Measurements from ENCODE around the gene NFE2L3. TPM values are rescaled to one million over a fixed set of nuclear protein-coding genes. Genes with fewer than 3 reads are reported as not detected.

Gene NFE2L3
- total RNA-seq, 1 experiment from 2014 or later = 2.2 TPM

DNA sequence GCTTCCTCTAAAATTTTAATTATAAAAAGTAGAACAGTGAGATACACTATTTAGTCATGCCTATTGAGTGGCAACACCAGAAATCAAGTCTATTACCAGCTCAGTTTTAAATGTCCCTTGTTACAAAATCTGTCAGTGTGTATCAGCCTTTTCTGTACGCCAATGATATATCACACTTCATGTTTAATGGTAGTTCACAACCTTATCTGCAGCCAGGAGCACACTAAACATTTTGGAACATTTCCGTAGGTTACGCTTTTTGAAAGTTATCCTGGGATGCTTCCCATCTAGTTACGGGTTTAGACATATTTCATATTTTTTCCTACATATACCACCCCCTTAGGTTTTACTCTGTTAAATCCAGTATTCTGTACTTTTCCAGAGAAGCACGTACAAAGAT, 43.2 kb downstream of the NFE2L3 start:
- TF ChIP-seq, protein P1, sequence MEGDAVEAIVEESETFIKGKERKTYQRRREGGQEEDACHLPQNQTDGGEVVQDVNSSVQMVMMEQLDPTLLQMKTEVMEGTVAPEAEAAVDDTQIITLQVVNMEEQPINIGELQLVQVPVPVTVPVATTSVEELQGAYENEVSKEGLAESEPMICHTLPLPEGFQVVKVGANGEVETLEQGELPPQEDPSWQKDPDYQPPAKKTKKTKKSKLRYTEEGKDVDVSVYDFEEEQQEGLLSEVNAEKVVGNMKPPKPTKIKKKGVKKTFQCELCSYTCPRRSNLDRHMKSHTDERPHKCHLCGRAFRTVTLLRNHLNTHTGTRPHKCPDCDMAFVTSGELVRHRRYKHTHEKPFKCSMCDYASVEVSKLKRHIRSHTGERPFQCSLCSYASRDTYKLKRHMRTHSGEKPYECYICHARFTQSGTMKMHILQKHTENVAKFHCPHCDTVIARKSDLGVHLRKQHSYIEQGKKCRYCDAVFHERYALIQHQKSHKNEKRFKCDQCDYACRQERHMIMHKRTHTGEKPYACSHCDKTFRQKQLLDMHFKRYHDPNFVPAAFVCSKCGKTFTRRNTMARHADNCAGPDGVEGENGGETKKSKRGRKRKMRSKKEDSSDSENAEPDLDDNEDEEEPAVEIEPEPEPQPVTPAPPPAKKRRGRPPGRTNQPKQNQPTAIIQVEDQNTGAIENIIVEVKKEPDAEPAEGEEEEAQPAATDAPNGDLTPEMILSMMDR (IDR thresholded peaks at IDR 0.05; ENCODE audit: unreplicated experiment) = no peak
- BruUV-seq (replicated peaks) = no TSS peak
- POLR2A ChIA-PET = interaction anchor here (0.6 to 12.9 kb wide), 5 partner anchors 9 to 107 kb away, joined by 3 to 268 read pairs (median 5); no protein-coding TSS in a partner anchor
- no peaks in the 10 kb centered on the region for H3K27me3 Mint-ChIP-seq (ENCODE audit: insufficient read depth, unreplicated experiment)
- intact Hi-C loops (cut with micrococcal nuclease) = loop anchor here (5.0 kb wide), 1 partner anchor 243 kb away; no protein-coding TSS in a partner anchor
- CTCF ChIA-PET = interaction anchor here (0.6 to 4.8 kb wide), 7 partner anchors 23 to 303 kb away, joined by 3 to 43 read pairs (median 3); no protein-coding TSS in a partner anchor
- peak overlapping the region; percentile 98 for H3K4me3 Mint-ChIP-seq (ENCODE audit: unreplicated experiment)
- H3K36me3 Mint-ChIP-seq (ENCODE audit: insufficient read depth, unreplicated experiment) = peaks cover 100% of the 10 kb centered on the region
- H3K9me3 Mint-ChIP-seq (ENCODE audit: unreplicated experiment) = no peaks in the 10 kb centered on the region
- H3K4me1 Mint-ChIP-seq (ENCODE audit: insufficient read depth, unreplicated experiment) = peaks cover 29% of the 10 kb centered on the region
- DNase-seq (ENCODE audit: unreplicated experiment) = no peak
- peak overlapping the region; percentile 32 for H3K27ac Mint-ChIP-seq (ENCODE audit: low read depth, unreplicated experiment)

DNA sequence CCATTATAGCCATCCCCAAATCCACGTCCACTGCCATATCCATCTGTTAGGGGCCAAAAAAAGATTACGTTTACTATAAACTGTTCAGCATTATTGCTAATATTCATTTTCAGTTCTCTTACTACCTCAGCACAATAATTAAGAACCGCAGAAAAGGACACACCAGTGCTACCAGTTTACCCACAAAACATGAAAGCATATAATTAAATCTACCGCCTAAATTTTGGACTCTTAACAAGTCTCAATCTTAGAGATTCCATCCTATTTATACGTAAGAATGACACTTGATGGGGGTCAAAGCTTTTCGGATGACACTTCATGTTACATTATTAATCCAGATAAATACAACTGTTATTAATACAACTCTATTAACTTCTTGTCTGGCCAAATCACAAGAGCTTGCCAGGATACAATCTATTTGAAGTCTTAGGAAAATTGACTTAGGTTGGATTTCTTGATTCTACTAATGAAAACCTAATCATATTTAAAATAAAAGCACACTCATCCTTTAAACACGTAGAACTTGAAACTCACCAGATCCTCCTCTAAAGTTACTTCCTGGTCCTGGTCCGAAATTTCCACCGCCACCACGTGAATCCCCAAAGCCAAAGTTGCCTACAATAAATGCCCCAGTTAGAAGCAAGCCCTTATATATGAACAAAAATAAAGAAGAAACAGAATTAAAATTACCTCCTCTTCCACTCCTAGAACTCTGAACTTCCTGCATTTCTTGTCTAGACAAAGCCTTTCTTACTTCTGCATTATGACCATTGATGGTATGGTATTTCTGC, 44.1 kb downstream of the NFE2L3 start:
- no TSS peak for BruUV-seq (replicated peaks)
- no peaks in the 10 kb centered on the region for H3K27me3 Mint-ChIP-seq (ENCODE audit: insufficient read depth, unreplicated experiment)
- no peaks in the 10 kb centered on the region for H3K9me3 Mint-ChIP-seq (ENCODE audit: unreplicated experiment)
- H3K4me3 Mint-ChIP-seq (ENCODE audit: unreplicated experiment) = peak overlapping the region; percentile 98
- DNase-seq (ENCODE audit: unreplicated experiment) = no peak
- intact Hi-C loops (cut with micrococcal nuclease) = loop anchor here (5.0 kb wide), 1 partner anchor 244 kb away; no protein-coding TSS in a partner anchor
- peaks cover 100% of the 10 kb centered on the region for H3K36me3 Mint-ChIP-seq (ENCODE audit: insufficient read depth, unreplicated experiment)
- H3K27ac Mint-ChIP-seq (ENCODE audit: low read depth, unreplicated experiment) = peak overlapping the region; percentile 32
- ChIA-PET CTCF (interaction anchor here (0.6 to 5.0 kb wide), 7 partner anchors 8 to 303 kb away, joined by 3 to 123 read pairs (median 12); no protein-coding TSS in a partner anchor), POLR2A (interaction anchor here (0.7 to 12.9 kb wide), 9 partner anchors 9 to 303 kb away, joined by 3 to 268 read pairs (median 4); partner anchors contain the start of gene SNX10)
- peaks cover 29% of the 10 kb centered on the region for H3K4me1 Mint-ChIP-seq (ENCODE audit: insufficient read depth, unreplicated experiment)
- TF ChIP-seq, protein P1 (IDR thresholded peaks at IDR 0.05; ENCODE audit: unreplicated experiment) = no peak

DNA sequence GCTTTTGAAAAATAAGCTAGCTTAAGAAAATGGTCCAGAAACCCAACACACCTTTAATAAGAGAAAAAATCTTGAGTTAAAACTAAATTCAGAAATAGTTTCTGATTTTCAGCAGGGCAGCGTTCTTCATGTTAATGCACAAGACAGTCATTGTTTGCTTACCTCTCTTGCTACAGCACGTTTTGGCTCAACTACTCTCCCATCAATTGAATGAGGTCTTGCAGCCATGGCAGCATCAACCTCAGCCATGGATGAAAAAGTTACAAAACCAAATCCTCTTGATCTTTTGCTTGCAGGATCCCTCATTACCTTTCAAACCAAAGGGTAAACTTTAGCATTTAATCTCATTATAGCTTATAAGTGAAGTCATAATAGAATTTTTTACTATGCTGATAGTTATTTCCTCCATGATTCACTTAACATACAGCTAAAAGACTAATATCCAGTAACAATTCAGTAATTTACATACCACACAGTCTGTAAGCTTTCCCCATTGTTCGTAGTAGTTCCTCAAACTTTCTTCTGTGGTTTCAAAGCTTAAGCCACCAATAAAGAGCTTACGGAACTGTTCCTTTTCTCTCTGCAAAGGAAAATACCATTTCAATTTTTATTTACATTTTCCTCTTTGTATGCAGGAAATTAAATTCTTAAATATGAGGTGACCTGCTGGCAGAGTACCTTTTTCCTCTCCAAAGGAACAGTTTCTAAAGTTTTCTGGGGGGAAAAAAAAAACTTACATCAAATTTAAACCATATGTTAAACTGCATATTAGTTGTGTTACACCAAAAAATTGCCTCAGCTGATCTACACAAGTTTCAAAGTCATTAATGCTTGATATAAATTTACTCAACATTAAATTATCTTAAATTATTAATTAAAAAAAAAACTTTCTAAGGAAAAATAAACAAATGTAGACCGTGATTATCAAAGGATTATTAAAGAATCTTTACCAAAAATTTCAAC, 45.4 kb downstream of the NFE2L3 start:
- Mint-ChIP-seq H3K4me3 (ENCODE audit: unreplicated experiment) (peak overlapping the region; percentile 98), H3K27ac (ENCODE audit: low read depth, unreplicated experiment) (peak overlapping the region; percentile 99), H3K4me1 (ENCODE audit: insufficient read depth, unreplicated experiment) (peaks cover 29% of the 10 kb centered on the region), H3K9me3 (ENCODE audit: unreplicated experiment) (no peaks in the 10 kb centered on the region), H3K27me3 (ENCODE audit: insufficient read depth, unreplicated experiment) (no peaks in the 10 kb centered on the region), H3K36me3 (ENCODE audit: insufficient read depth, unreplicated experiment) (peaks cover 88% of the 10 kb centered on the region)
- ChIA-PET CTCF (interaction anchor here (0.5 to 5.0 kb wide), 26 partner anchors 9 to 1297 kb away, joined by 3 to 123 read pairs (median 4); no protein-coding TSS in a partner anchor), POLR2A (interaction anchor here (0.7 to 12.9 kb wide), 15 partner anchors 7 to 944 kb away, joined by 3 to 268 read pairs (median 4); partner anchors contain the start of genes NFE2L3 and SNX10)
- no peak for DNase-seq (ENCODE audit: unreplicated experiment)
- no TSS peak for BruUV-seq (replicated peaks)
- TF ChIP-seq, protein P1 (IDR thresholded peaks at IDR 0.05; ENCODE audit: unreplicated experiment) = no peak
- intact Hi-C loops (cut with micrococcal nuclease) = loop anchor here (1.0 to 5.0 kb wide), 5 partner anchors 87 to 305 kb away; no protein-coding TSS in a partner anchor
